ENCODE results near the gene PHF21A.

GRCh38 chr11:45899448-45900174 lies 221.6 kb downstream of the PHF21A start:
- TF ChIP-seq POLR2A (IDR thresholded peaks at IDR 0.05; ENCODE audit: extremely low read depth, insufficient read length) (no peak), CTCF (IDR thresholded peaks at IDR 0.05; ENCODE audit: low read depth, low read length) (no peak), MAX (IDR thresholded peaks at IDR 0.05; ENCODE audit: low read depth, low read length) (no peak)

All from NB4 (cell line).